ENCODE measurements around the gene STXBP1. TPM values are rescaled to one million over a fixed set of nuclear protein-coding genes. Genes with fewer than 3 reads are reported as not detected.

STXBP1 gene
- total RNA-seq, result 19.9 and 23.0 TPM in 2 replicates

DNA sequence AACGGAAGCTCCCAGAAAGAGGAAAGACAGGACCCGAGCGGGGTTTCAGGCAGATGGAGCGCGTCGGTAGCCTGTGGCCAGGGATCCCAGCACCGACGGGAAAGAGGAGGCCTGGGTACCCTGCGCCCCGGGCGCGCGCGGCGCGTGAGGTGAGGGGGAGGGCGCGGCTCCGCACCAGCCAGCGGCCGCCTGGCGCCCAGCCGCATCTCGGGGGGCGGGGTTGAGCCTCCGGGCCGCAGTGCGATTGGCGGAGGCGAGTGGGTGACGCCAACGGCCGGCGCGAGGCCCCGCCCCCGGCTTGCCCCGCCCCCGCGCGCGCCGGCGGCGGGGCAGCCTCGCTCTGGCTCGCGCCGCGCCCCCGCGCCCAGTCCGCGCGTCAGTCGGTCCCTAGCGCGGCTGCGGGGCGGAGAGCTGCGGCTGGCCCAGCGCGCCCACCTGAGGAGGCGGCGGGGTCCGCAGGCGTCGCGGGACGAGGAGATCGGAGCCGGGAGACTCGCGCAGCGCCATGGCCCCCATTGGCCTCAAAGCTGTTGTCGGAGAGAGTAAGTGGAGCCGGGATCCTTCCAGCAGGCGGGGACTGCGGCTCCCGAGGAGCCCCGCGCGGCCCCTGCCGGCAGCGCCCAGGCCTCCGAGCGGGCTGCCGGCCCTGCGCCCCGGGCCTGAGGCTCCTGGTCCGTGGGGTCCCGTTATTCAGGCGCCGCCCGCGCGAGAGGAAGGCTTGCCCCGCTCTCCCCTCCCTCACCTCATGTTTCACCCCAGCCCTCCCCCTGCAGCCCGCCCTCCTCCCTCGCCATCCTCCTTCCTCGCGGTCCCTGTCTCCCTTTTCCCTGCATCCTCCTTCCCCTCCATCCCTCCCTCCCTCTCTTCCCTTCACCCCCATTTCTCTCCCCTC lies at the start of gene STXBP1:
STXBP1 (plus strand) TSS at position 379 of the 892 bp plus-strand sequence; CDS start at position 506, 127 bp downstream.
- Histone ChIP-seq H3K9me3 (ENCODE audit: low read depth, low read length) (no peaks in the 10 kb centered on the region), H3K4me3 (ENCODE audit: insufficient read depth, low read length) (peak within 1 kb of the TSS; percentile 85), H4K20me1 (ENCODE audit: insufficient read depth, low read length) (no peaks in the 10 kb centered on the region), H2AFZ (ENCODE audit: low read length) (peak within 1 kb of the TSS; percentile 90), H3K4me2 (ENCODE audit: insufficient read depth, low read length) (peak within 1 kb of the TSS; percentile 94), H3K4me1 (ENCODE audit: insufficient read depth, low read length) (peaks cover 20% of the 10 kb centered on the region), H3K36me3 (ENCODE audit: insufficient read depth, low read length) (no peaks in the 10 kb centered on the region), H3K27me3 (ENCODE audit: insufficient read depth, low read length) (peaks cover 11% of the 10 kb centered on the region), H3K79me2 (ENCODE audit: insufficient read depth, low read length) (peaks cover 25% of the 10 kb centered on the region), H3K27ac (ENCODE audit: low read depth, low read length) (peak within 1 kb of the TSS; percentile 57)
- peak; percentile 100 for DNase-seq (ENCODE audit: insufficient read length, low spot score, missing footprints)
- TF ChIP-seq, protein P1, sequence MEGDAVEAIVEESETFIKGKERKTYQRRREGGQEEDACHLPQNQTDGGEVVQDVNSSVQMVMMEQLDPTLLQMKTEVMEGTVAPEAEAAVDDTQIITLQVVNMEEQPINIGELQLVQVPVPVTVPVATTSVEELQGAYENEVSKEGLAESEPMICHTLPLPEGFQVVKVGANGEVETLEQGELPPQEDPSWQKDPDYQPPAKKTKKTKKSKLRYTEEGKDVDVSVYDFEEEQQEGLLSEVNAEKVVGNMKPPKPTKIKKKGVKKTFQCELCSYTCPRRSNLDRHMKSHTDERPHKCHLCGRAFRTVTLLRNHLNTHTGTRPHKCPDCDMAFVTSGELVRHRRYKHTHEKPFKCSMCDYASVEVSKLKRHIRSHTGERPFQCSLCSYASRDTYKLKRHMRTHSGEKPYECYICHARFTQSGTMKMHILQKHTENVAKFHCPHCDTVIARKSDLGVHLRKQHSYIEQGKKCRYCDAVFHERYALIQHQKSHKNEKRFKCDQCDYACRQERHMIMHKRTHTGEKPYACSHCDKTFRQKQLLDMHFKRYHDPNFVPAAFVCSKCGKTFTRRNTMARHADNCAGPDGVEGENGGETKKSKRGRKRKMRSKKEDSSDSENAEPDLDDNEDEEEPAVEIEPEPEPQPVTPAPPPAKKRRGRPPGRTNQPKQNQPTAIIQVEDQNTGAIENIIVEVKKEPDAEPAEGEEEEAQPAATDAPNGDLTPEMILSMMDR (IDR thresholded peaks at IDR 0.05; ENCODE audit: extremely low read depth, low read depth, low read length), result no peak

DNA sequence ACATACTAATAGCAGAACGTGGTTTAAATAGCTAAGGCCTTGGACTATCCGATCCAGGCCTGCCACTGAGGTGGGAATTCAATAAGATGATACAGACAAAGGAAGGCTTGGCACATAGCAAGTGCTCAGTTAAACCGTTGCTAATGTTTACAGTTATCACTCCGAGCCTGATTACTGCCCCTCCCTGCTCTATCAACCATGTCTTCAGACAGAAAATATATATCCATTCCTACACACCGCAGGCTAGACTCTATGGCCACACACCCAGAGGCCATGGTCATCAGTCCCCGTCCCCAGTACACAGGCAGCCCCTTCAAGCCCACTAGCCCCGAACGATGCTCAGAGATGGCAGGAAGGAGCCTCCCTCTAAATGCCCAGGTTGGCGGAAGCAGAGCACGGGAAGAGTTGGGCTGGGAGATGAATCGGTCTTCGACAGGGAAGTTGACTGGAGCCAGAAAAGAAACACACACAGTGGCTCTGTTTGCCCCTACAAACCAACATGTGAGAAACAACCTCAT lies 49.7 kb upstream of the STXBP1 start:
- Histone ChIP-seq H2AFZ (ENCODE audit: low read length) (no peak overlapping the region), H3K4me1 (ENCODE audit: insufficient read depth, low read length) (peaks cover 89% of the 10 kb centered on the region), H3K79me2 (ENCODE audit: insufficient read depth, low read length) (peaks cover 96% of the 10 kb centered on the region), H4K20me1 (ENCODE audit: insufficient read depth, low read length) (peaks cover 73% of the 10 kb centered on the region), H3K9me3 (ENCODE audit: low read depth, low read length) (no peaks in the 10 kb centered on the region), H3K27ac (ENCODE audit: low read depth, low read length) (peak overlapping the region; percentile 98), H3K36me3 (ENCODE audit: insufficient read depth, low read length) (peaks cover 60% of the 10 kb centered on the region), H3K4me3 (ENCODE audit: insufficient read depth, low read length) (peak overlapping the region; percentile 34), H3K4me2 (ENCODE audit: insufficient read depth, low read length) (peak overlapping the region; percentile 42), H3K27me3 (ENCODE audit: insufficient read depth, low read length) (no peaks in the 10 kb centered on the region)
- TF ChIP-seq, protein P1 (IDR thresholded peaks at IDR 0.05; ENCODE audit: extremely low read depth, low read depth, low read length), result no peak
- DNase-seq (ENCODE audit: insufficient read length, low spot score, missing footprints), result no peak

DNA sequence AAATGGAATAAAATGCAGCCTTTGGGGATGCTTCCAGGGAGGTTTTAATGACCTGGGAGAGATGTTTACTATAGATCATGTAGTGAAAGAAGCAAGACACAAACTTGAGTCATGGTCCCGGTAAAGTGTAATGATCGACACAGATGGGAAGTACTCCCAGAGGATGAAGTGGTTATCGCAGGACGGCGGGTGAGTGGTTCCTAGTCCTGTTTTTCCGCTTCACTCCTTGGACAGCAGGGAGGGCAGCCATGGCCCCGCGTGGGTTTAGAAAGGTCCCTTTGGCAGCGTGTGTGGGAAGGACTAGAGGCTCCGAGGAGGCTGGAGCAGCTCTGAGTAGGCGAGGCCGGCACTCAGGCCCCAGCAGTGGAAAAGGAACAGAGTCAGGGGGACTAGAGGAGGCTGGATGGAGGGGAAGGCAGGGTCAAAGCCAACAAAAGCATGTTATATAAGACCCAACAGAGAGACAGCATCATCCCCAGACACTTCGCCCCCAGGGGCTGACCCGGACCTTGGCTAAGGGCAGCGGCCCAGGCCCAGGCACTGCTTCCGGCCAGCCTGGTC lies 49.2 kb upstream of the STXBP1 start:
- H2AFZ ChIP-seq (ENCODE audit: low read length), result no peak overlapping the region
- peaks cover 60% of the 10 kb centered on the region for H3K36me3 ChIP-seq (ENCODE audit: insufficient read depth, low read length)
- peak overlapping the region; percentile 98 for H3K27ac ChIP-seq (ENCODE audit: low read depth, low read length)
- peak; percentile 96 for DNase-seq (ENCODE audit: insufficient read length, low spot score, missing footprints)
- peak overlapping the region; percentile 40 for H3K4me3 ChIP-seq (ENCODE audit: insufficient read depth, low read length)
- peaks cover 79% of the 10 kb centered on the region for H4K20me1 ChIP-seq (ENCODE audit: insufficient read depth, low read length)
- H3K4me2 ChIP-seq (ENCODE audit: insufficient read depth, low read length), result peak overlapping the region; percentile 42
- peaks cover 83% of the 10 kb centered on the region for H3K4me1 ChIP-seq (ENCODE audit: insufficient read depth, low read length)
- no peaks in the 10 kb centered on the region for H3K9me3 ChIP-seq (ENCODE audit: low read depth, low read length)
- H3K79me2 ChIP-seq (ENCODE audit: insufficient read depth, low read length), result peaks cover 96% of the 10 kb centered on the region
- TF ChIP-seq, protein P1 (IDR thresholded peaks at IDR 0.05; ENCODE audit: extremely low read depth, low read depth, low read length), result peak; percentile 18
- H3K27me3 ChIP-seq (ENCODE audit: insufficient read depth, low read length), result no peaks in the 10 kb centered on the region

- TF ChIP-seq, protein P1 (IDR thresholded peaks at IDR 0.05; ENCODE audit: extremely low read depth, low read depth, low read length), result no peak
- Histone ChIP-seq H3K79me2 (ENCODE audit: insufficient read depth, low read length) (peaks cover 96% of the 10 kb centered on the region), H3K4me2 (ENCODE audit: insufficient read depth, low read length) (peak overlapping the region; percentile 42), H3K36me3 (ENCODE audit: insufficient read depth, low read length) (peaks cover 56% of the 10 kb centered on the region), H3K9me3 (ENCODE audit: low read depth, low read length) (no peaks in the 10 kb centered on the region), H4K20me1 (ENCODE audit: insufficient read depth, low read length) (peaks cover 76% of the 10 kb centered on the region), H3K27ac (ENCODE audit: low read depth, low read length) (peak overlapping the region; percentile 98), H3K4me3 (ENCODE audit: insufficient read depth, low read length) (no peak overlapping the region), H2AFZ (ENCODE audit: low read length) (no peak overlapping the region), H3K4me1 (ENCODE audit: insufficient read depth, low read length) (peaks cover 77% of the 10 kb centered on the region), H3K27me3 (ENCODE audit: insufficient read depth, low read length) (no peaks in the 10 kb centered on the region)
- no peak for DNase-seq (ENCODE audit: insufficient read length, low spot score, missing footprints)
These were observed 48.5 kb upstream of the STXBP1 start for GRCh38 chr9:127563579-127563978.
